Measurements from ENCODE around the gene NPR3. TPM values are rescaled to one million over a fixed set of nuclear protein-coding genes. Genes with fewer than 3 reads are reported as not detected.

The NPR3 gene
- total RNA-seq, 1 donor from 2014 or later = 44.6 TPM

DNA sequence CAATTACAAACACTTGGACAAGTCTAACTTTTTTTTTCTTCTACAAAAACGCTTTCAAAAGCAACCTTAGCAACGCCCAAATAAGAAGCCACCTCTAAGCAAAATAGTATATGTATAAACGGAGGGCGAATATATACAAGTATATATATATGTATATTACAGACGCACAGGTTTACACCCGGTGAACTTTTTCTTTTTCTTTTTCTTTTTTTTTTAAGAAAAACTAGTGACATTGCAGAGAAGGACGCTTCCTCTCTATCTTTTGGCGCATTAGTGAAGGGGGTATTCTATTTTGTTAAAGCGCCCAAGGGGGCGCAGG, 200 bp downstream of the NPR3 start:
- DNase-seq (ENCODE audit: low spot score) = no peak
- intact Hi-C loops (cut with DNase I) = loop anchor here (2.0 to 5.0 kb wide), 4 partner anchors 81 to 666 kb away; no protein-coding TSS in a partner anchor

DNA sequence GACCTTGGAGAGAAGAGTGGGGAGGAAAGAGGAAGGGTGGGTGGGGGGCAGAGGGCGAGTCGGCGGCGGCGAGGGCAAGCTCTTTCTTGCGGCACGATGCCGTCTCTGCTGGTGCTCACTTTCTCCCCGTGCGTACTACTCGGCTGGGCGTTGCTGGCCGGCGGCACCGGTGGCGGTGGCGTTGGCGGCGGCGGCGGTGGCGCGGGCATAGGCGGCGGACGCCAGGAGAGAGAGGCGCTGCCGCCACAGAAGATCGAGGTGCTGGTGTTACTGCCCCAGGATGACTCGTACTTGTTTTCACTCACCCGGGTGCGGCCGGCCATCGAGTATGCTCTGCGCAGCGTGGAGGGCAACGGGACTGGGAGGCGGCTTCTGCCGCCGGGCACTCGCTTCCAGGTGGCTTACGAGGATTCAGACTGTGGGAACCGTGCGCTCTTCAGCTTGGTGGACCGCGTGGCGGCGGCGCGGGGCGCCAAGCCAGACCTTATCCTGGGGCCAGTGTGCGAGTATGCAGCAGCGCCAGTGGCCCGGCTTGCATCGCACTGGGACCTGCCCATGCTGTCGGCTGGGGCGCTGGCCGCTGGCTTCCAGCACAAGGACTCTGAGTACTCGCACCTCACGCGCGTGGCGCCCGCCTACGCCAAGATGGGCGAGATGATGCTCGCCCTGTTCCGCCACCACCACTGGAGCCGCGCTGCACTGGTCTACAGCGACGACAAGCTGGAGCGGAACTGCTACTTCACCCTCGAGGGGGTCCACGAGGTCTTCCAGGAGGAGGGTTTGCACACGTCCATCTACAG, 760 bp downstream of the NPR3 start:
- intact Hi-C loops (cut with DNase I) = loop anchor here (2.0 to 5.0 kb wide), 4 partner anchors 80 to 665 kb away; no protein-coding TSS in a partner anchor
- DNase-seq (ENCODE audit: low spot score) = no peak

DNA sequence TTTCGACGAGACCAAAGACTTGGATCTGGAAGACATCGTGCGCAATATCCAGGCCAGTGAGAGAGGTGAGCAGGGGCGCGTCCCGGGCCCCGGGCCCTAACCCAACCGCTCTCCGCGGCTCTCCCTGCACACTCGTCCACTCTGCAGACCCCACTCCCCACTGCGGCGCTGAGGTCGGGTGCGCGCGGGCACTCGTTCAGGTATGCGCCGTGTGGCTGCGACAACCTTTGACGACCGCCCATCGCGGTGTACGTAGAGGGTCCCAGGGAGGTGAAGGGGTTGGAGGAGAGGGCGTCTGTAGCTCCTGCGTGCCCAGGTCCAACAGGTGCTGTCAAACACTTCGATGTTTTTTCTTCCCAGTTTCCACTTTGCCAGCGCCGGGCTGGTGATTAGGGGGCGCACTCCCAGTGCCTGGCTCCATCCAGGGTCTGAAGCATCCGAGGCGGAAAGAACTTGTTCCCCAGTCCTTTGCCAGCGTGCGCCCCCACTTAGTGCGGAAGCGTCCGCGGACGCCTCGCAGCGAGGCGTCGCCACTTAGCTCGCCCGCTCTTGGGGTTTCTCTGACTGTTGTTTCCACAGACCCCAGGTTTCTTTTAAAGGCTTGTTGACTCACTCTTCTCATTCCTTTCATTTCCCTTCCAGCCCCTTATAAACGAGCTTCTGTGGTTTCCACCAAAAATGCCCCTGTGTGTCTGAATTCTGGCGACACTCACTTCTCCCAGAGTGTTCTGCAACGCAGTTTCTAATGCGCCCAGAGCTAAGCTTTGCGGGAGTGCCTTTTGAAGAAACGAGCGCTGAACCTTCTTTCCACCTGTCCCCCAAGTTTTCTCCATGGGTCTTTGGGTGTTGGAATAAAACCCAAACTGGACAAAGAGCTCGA, 1.6 kb downstream of the NPR3 start:
- no peak for DNase-seq (ENCODE audit: low spot score)
- intact Hi-C loops (cut with DNase I) = loop anchor here (5.0 kb wide), 3 partner anchors 80 to 665 kb away; no protein-coding TSS in a partner anchor

DNA sequence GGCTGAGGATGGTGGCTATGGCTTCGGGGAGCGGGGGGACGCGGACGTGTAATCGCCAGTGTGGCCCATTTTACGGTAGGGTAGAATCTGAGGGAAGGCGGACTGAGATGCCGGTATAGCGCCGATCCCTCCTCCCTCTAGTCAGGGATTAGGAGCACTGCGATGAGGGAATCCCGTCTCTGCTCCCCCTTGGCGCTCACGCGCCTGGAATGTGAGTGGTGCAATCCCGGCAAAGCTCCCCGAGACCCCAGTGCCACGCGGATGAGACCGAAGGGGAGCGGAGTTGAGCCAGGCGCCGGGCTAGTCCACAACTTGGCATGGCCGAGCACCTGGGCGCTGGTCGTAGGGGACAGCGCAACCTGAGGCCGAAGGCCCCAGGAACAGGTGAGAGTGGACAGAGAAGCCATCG, 2.2 kb downstream of the NPR3 start:
- intact Hi-C loops (cut with DNase I) = loop anchor here (5.0 kb wide), 3 partner anchors 79 to 664 kb away; no protein-coding TSS in a partner anchor
- DNase-seq (ENCODE audit: low spot score) = no peak

DNA sequence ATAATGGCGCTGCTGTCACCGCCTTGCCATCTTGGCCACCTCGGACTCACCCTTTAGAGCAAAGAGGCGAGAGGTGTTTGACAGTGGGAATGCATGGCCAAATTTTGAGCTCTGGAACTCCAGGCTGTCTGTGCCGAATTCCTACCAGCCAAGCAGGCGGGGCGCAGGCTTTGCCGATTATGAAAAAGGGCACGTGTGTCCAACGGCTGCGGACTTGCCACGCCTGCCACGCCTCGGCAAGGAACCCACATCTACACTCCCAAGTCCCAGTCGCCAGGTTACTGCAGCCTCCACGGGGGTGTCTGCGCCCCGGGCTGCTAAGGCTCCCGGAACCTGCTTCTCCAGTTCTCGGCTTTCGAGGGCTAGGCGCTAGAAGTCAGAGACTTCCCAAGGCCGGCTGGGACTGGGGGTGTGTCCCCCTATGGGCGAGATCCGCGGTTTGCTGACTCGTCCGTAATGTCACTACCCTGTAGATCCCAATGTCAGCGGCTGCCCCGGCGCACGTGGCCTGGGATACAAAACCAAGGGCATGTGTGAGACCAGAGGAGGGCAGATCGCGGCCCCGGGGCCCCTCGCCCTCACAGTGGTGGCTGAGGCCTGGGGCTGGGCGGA, 2.8 kb downstream of the NPR3 start:
- DNase-seq (ENCODE audit: low spot score) = no peak
- intact Hi-C loops (cut with DNase I) = loop anchor here (5.0 kb wide), 3 partner anchors 78 to 663 kb away; no protein-coding TSS in a partner anchor

DNA sequence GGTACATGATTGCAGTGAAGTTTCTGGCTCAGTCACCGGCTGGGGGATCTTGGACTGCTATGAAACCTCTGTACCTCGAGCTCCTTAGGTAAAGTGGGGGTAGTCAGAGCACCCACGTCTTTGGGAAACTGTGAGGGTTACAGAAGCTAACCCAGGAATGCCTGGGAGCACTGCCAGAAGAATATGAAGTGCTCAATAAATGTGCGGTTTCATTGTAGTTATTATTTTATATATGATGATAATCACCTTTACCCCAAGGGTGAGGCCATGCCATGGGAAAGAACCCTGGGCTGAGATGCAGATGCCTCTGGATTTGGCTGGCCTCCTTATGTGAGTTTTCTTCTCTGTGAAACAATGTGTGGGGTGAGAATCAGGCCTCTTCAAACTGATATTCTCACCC, 3.7 kb downstream of the NPR3 start:
- DNase-seq (ENCODE audit: low spot score) = no peak
- intact Hi-C loops (cut with DNase I) = loop anchor here (5.0 kb wide), 3 partner anchors 77 to 662 kb away; no protein-coding TSS in a partner anchor

DNA sequence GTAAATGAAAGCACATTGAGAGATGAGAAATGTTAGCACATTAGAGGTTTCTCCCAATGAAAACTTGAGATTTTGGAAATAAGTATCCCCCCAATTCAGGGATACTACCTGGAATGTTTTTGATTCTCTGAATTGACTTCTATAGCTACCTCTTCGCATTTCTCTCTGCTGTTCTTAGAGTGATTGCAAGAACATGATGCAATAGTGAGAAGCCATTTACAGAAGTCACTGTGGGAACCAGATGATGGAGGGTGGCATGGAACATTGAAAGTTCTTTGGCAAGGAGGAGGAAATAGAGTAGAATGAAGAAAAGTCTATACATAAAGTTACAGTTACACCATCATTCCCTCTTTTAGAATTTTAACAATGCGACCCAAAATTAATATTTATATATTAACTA, 9.2 kb downstream of the NPR3 start:
- no peak for DNase-seq (ENCODE audit: low spot score)
- intact Hi-C loops (cut with DNase I) = no loop called here

DNA sequence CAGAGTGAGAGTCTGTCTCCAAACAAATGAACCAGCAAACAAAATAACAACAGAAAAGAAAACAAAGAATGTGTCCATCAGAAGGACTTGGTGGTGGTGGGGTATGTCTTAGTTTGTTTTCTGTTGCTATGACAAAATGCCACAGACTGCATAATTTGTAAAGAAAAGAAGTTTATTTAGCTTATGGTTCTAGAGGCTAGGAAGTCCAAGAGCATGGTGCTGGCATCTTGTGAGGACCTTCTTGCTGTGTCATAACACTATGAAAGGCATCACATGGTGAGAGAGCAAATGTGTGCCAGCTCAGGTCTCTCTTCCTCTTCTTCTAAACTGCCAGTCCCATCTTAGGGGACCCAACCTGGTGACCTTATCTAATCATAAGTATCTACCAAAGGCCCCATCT, 10.5 kb downstream of the NPR3 start:
- DNase-seq (ENCODE audit: low spot score) = no peak
- intact Hi-C loops (cut with DNase I) = no loop called here

DNA sequence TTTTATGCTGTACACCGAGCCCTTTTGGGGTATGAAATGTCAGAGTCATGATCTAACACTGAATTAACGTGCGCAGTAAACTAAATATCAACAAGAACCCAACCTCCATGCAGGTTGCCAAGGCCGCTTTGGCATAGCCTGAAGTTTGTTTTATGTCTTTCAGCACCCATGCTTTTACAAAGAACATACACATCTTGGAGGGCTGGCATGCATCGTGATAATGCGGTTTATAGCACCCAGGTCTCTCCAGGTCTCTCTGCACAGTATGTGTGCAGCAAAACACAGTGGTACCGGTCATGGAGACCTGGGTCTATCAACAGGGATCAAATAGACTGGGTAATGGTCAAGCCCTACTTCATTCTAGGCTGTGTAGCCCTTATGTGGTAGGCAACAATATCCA, 11.8 kb downstream of the NPR3 start:
- DNase-seq (ENCODE audit: low spot score) = no peak
- intact Hi-C loops (cut with DNase I) = no loop called here

DNA sequence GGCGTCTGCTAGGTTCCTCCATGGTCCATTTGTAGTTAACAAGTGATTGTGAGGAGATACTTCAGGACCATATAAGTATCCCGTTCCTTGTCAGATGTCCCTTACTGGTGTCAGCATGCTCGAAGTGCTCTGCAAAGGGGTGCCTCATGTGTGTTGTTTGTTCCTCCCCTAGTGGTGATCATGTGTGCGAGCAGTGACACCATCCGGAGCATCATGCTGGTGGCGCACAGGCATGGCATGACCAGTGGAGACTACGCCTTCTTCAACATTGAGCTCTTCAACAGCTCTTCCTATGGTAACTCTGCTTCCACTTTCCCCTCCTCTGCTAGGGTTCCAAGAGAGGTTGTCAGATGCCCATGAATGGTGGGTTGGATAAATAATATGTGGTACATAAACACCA, 13.4 kb downstream of the NPR3 start:
- DNase-seq (ENCODE audit: low spot score) = no peak
- intact Hi-C loops (cut with DNase I) = no loop called here

DNA sequence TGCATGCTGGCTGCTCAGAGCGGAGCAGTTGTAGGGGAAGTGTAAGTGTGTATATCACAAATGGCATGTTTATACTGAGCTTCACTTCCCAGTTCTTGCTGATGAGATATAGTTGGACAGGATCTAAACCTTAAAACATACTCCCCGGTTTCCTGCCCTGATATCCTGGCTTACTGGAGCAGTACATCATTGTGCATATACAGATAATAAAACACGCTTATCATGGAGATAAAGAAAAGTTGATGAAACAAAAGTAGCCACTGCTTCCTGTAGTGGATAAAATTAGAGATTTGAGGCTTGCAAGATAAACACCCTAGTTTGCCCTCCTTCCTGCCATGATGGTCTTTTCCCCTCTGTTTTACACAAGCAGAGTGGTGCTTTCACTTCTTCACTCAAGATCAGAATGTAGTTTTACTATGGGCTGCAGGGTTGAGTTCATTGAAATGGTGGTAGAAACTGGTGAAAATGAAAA, 15.0 kb downstream of the NPR3 start:
- DNase-seq (ENCODE audit: low spot score) = no peak
- intact Hi-C loops (cut with DNase I) = no loop called here

DNA sequence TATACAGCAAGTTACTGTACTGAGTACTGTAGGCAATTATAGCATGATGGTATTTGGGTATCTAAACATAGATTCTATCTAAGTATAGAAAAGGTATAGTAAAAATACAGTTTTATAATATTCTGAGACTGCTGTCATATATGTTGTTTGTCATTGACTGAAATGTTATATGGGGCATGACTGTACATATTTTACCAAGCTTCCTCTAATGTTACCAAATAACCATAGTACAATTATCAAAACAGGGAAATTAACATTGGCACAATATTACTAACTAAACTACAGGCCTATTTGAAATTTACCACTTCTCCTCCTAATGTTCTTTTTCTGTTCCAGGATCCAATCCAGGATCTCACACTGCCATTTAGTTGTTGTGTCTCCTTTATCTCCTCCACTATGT, 18.5 kb downstream of the NPR3 start:
- DNase-seq (ENCODE audit: low spot score) = no peak
- intact Hi-C loops (cut with DNase I) = no loop called here

DNA sequence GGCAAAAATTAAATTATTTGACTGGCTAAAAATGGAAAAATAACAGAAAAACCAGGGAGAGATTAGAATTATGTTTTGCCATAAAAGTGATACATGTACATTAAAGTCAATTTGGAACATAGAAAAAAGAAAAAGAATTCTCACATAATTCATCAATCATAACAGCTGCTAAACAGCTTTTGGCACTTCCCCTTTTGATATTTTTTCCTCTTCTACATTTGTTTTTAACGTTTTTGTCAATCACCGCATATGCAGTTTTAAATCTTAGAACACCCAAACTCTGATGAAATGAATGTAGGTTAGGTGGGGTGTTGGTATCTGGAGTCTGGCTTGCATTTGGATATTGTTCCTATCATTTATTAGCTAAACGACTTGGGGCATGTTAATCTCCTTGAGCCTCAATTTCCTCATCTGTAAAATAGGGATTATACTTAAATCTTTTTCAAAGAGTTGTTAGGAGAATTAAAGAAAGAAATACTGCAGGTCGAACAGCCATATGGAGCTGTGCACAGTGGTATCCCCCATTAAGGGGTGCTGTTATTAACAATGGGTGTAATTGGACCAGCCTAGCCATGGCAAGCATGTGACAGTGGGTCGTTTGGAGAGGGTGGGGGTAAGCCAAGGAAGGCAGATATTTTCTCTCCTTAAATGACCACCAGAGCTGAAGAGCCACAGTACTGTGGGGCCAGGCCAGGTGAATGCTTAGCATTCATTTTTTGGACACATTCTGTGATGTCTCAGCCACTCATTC, 22.6 kb downstream of the NPR3 start:
- DNase-seq (ENCODE audit: low spot score) = no peak
- intact Hi-C loops (cut with DNase I) = no loop called here

DNA sequence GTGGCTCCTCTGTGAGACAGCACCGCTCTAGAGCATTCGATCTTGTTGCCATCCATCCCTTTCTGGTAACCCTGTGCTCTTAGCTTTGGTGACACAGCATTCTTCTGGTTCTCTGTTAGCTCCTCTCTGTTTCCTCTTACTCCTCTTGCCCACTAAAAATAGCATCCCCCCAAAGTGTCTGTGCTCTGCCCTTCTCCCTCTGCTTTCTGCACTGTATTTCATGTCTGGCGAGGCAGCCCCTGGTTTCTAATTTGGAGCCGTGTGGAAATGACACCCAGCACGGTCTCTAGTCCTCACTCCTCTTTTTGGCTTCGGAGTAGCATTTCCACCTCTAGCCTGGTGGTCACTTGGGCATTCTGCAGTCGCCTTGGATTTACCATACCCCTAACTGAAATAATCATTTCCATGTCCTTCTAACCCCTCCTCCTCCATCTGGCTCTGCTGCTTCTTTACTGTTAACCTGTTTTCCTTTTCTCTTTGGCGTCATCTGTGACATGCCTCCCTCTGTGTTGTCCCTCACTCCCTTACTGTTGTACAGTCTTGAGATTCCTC, 23.8 kb downstream of the NPR3 start:
- DNase-seq (ENCODE audit: low spot score) = no peak
- intact Hi-C loops (cut with DNase I) = no loop called here

DNA sequence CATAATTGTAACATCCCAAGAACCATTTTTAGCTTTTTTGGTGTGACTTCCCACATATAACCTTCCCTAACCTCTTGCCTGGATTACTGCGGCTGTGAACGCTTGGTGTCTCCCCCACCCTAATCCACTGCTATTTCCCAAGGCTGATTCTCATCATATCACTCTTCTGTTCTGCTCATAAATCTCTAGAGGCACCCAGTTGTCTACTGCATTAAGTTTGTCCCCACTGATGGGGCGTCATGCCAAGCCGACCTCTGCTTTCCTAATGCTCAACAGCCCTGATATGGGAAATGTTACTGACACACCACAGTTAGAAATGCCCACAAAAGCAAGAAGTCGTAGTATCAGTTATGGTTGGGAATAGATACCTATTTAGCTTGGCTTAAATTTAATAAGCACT, 24.4 kb downstream of the NPR3 start:
- intact Hi-C loops (cut with DNase I) = no loop called here
- DNase-seq (ENCODE audit: low spot score) = no peak

DNA sequence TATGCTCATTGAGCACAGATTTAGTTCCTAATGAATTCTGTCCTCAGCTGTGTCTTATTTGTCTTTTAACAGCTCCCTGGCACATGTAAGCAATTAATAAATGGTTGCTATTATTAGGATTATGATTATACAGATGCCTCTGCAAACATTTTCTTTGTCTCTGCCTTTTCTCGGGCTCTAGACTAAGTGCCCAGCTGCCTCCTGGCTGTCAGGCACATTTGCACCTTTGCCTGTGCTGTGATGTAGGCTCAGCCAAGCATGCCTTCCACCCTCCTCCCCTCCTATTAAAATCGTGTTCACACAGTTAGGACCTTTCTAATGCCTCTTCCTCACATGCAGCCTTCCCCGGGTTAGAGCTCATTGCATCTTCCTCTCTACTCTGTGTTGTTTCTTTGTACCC, 25.7 kb downstream of the NPR3 start:
- intact Hi-C loops (cut with DNase I) = no loop called here
- DNase-seq (ENCODE audit: low spot score) = no peak

DNA sequence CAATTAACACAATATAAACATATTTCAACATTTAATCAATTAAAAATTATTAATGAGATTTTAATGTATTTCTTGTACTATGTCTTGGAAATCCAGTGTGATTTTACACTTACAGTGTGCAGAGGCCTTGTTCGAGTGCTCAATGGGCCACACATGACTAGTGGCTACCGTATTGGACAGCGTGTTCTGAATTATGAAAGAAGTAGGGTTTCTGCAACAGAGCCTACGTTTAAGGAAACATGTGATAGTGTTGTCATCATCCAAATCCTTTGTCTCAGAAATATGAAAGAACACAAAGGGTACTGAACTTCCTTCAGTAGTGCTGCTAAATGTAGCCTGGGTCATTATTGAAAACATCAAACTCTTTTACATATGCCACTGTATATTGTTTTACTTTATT, 29.5 kb downstream of the NPR3 start:
- intact Hi-C loops (cut with DNase I) = no loop called here
- DNase-seq (ENCODE audit: low spot score) = no peak

DNA sequence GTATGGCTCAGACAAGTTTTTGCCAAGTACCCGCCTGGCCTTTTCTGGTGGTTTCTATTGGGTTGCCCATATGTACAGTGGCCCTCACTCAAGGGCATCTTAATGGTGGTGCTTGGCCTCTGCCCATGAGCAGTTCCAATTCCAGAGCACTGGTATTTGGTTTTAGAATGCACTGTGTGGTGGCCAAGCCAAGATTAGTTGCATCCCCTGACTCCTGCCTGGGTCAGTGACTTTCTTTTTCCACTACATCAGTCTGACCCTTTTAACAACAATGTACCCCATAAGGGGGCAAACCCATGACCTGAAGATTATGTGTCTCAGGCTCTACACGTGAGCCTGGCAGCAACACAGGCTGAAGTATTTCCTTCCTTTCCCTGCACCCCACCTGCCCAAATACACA, 34.2 kb downstream of the NPR3 start:
- no peak for DNase-seq (ENCODE audit: low spot score)
- intact Hi-C loops (cut with DNase I) = no loop called here

DNA sequence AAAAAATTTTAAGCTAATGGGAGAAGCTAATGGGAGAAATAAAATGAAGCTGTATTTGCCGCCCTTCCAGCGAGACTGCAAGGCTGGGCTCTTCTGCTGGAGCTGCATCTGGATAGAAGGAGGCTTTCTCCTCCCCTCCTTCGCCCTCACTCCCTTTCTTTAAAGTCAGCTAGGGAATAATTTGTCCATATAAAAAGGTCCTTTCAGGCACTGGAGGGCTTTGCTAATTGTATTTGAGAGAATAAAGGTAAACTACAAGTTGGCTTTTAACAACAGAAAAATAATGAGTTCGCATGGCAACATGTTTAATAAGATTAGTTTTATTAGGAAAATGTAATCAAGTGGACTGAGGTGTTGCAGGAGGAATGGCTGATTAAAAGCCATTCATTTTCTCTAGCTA, 41.3 kb downstream of the NPR3 start:
- no peak for DNase-seq (ENCODE audit: low spot score)
- intact Hi-C loops (cut with DNase I) = no loop called here

Measured in cardiac septum (tissue), 1 donor.